Keratinocyte (primary cell): ENCODE measurements around the gene KIAA1755. TPM values are rescaled to one million over a fixed set of nuclear protein-coding genes. Genes with fewer than 3 reads are reported as not detected.

Experiments used
- DNase-seq: peaks from one replicate; pipeline ENCODE4 v3.0.0-alpha.2; 2011; ENCODE audit warnings: low read depth, missing footprints, low spot score
- FAIRE-seq: peaks from 2 replicates; lab custom pipeline; 2011; peaks lifted over from hg19 to GRCh38; lab: Jason Lieb, UNC
- H2AFZ ChIP-seq: 2 replicates; pipeline ENCODE4 v1.6.0; 2012; ENCODE audit warnings: low read length, control low read depth, inconsistent platforms; ENCODE audit not compliant: control insufficient read depth
- H3K27ac ChIP-seq: 2 replicates; pipeline ENCODE4 v1.5.1; 2011; ENCODE audit warnings: low read length; ENCODE audit not compliant: control insufficient read depth, insufficient read depth
- H3K27me3 ChIP-seq: 3 replicates; pipeline ENCODE4 v1.6.0; 2011; ENCODE audit warnings: low read length; ENCODE audit not compliant: control insufficient read depth, insufficient read depth; ENCODE audit errors: extremely low read depth
- H3K36me3 ChIP-seq, 2 experiments: 2 replicates in 1 of 2; 3 replicates in 1 of 2; pipeline ENCODE4 v1.5.1; 2011; ENCODE audit warnings: low read length in 2 of 2, mild to moderate bottlenecking in 1 of 2; ENCODE audit not compliant: control insufficient read depth in 2 of 2, insufficient read depth in 2 of 2; ENCODE audit errors: extremely low read depth in 1 of 2
- H3K4me1 ChIP-seq: 3 replicates; pipeline ENCODE4 v1.5.1; 2011; ENCODE audit warnings: low read length; ENCODE audit not compliant: control insufficient read depth, insufficient read depth; ENCODE audit errors: extremely low read depth
- H3K4me2 ChIP-seq: 3 replicates; pipeline ENCODE4 v1.6.0; 2011; ENCODE audit warnings: low read depth, low read length; ENCODE audit not compliant: control insufficient read depth, insufficient read depth; ENCODE audit errors: extremely low read depth
- H3K4me3 ChIP-seq, 3 experiments: fragments of 200-600 bp in 1 of 3; sonication (generic) in 1 of 3; 2 replicates in 2 of 3; 3 replicates in 1 of 3; pipeline ENCODE4 v1.5.1; 2011 to 2016; ENCODE audit warnings: low read length in 3 of 3, mild to moderate bottlenecking in 3 of 3, control low read depth in 2 of 3, inconsistent platforms in 1 of 3, low read depth in 1 of 3, mixed read lengths in 1 of 3, mixed run types in 1 of 3, moderate library complexity in 1 of 3; ENCODE audit not compliant: control insufficient read depth in 2 of 3, insufficient read depth in 2 of 3; ENCODE audit errors: extremely low read depth in 1 of 3
- H3K79me2 ChIP-seq: 2 replicates; pipeline ENCODE4 v1.6.0; 2012; ENCODE audit warnings: low read length; ENCODE audit not compliant: control insufficient read depth, insufficient read depth
- H3K9ac ChIP-seq: 3 replicates; pipeline ENCODE4 v1.6.0; 2011; ENCODE audit warnings: low read length; ENCODE audit not compliant: control insufficient read depth, insufficient read depth; ENCODE audit errors: extremely low read depth
- H3K9me1 ChIP-seq: 3 replicates; pipeline ENCODE4 v1.6.0; 2011; ENCODE audit warnings: low read length; ENCODE audit not compliant: control insufficient read depth, insufficient read depth; ENCODE audit errors: extremely low read depth
- H3K9me3 ChIP-seq: 2 replicates; pipeline ENCODE4 v1.5.1; 2012; ENCODE audit warnings: low read depth, low read length; ENCODE audit not compliant: control insufficient read depth
- H4K20me1 ChIP-seq: 3 replicates; pipeline ENCODE4 v1.6.0; 2011; ENCODE audit warnings: low read length; ENCODE audit not compliant: control insufficient read depth, insufficient read depth; ENCODE audit errors: extremely low read depth
- CTCF ChIP-seq, 3 experiments: IDR thresholded peaks in 1 of 3; conservative IDR thresholded peaks in 1 of 3; optimal IDR thresholded peaks in 1 of 3; 2 replicates in 2 of 3; 3 replicates in 1 of 3; pipeline versions ENCODE3 to v1.5.1; 2011; ENCODE audit warnings: low read length in 3 of 3, mild to moderate bottlenecking in 3 of 3, moderate library complexity in 2 of 3, control low read depth in 1 of 3, inconsistent platforms in 1 of 3; ENCODE audit not compliant: insufficient read depth in 2 of 3; ENCODE audit errors: extremely low read depth in 1 of 3
- EZH2 ChIP-seq: IDR thresholded peaks from one replicate; pipeline ENCODE4 v1.6.1; 2012; ENCODE audit warnings: inconsistent platforms, mild to moderate bottlenecking, low read length, moderate library complexity
- dilution Hi-C: fragments of 300-500 bp; cut with MboI; formaldehyde crosslinking; loops from one replicate; pipeline ENCODE4 v1.7.0; 2020; ENCODE audit warnings: low sequenced_read_pairs; ENCODE audit not compliant: extremely low pct_ligation_motif_present
- polyA plus RNA-seq, 5 experiments: library from polyadenylated mRNA; depleted of rRNA in 3 of 5; stranded (reverse) in 3 of 5; stranded (forward) in 1 of 5; unstranded in 1 of 5; fragments of >200 nt; gene quantifications; 1 replicate in 1 of 5; 2 replicates in 3 of 5; 3 replicates in 1 of 5; pipeline versions ENCODE4 v1.2.1 to v1.2.3, GENCODE V29; 2011 to 2012; ENCODE audit warnings: missing spikeins in 2 of 5, low read depth in 1 of 5, low replicate concordance in 1 of 5

The KIAA1755 gene
- polyA plus RNA-seq, 1 donor (not counting 4 experiments of a cell fraction or from before 2014, with no cell fraction given), result not detected

GRCh38 chr20:38241201-38241600, 19.3 kb downstream of the KIAA1755 start:
- no peak for TF ChIP-seq CTCF (optimal IDR thresholded peaks at IDR 0.05 in 1 of 3, IDR thresholded peaks at IDR 0.05 in 1 of 3, conservative IDR thresholded peaks at IDR 0.05 in 1 of 3; ENCODE audit: extremely low read depth in 1 of 3, insufficient read depth in 2 of 3, low read length in 3 of 3)
- no peak for TF ChIP-seq EZH2
- no peak overlapping the region for H3K9ac ChIP-seq
- peaks cover 20% of the 10 kb centered on the region for H3K27me3 ChIP-seq
- no peaks in the 10 kb centered on the region for H3K36me3 ChIP-seq
- H3K4me3 ChIP-seq, result no peak overlapping the region
- no peak for DNase-seq
- no peak overlapping the region for H2AFZ ChIP-seq
- no peaks in the 10 kb centered on the region for H4K20me1 ChIP-seq
- peaks cover 16% of the 10 kb centered on the region for H3K9me3 ChIP-seq
- dilution Hi-C loops, result no loop called here
- no peaks in the 10 kb centered on the region for H3K4me1 ChIP-seq
- no peak overlapping the region for H3K4me2 ChIP-seq
- no peaks in the 10 kb centered on the region for H3K79me2 ChIP-seq
- H3K27ac ChIP-seq, result no peak overlapping the region
- no peaks in the 10 kb centered on the region for H3K9me1 ChIP-seq
- FAIRE-seq, result no peak

- H3K9me3 ChIP-seq, result peaks cover 16% of the 10 kb centered on the region
- dilution Hi-C loops, result no loop called here
- no peak overlapping the region for H2AFZ ChIP-seq
- no peak overlapping the region for H3K4me3 ChIP-seq
- H3K4me2 ChIP-seq, result no peak overlapping the region
- H3K27me3 ChIP-seq, result peaks cover 35% of the 10 kb centered on the region
- FAIRE-seq (no peak), DNase-seq (no peak)
- no peaks in the 10 kb centered on the region for H3K9me1 ChIP-seq
- no peaks in the 10 kb centered on the region for H4K20me1 ChIP-seq
- no peaks in the 10 kb centered on the region for H3K4me1 ChIP-seq
- H3K79me2 ChIP-seq, result no peaks in the 10 kb centered on the region
- H3K27ac ChIP-seq, result no peak overlapping the region
- no peaks in the 10 kb centered on the region for H3K36me3 ChIP-seq
- no peak overlapping the region for H3K9ac ChIP-seq
- TF ChIP-seq CTCF (optimal IDR thresholded peaks at IDR 0.05 in 1 of 3, IDR thresholded peaks at IDR 0.05 in 1 of 3, conservative IDR thresholded peaks at IDR 0.05 in 1 of 3; ENCODE audit: extremely low read depth in 1 of 3, insufficient read depth in 2 of 3, low read length in 3 of 3) (no peak), EZH2 (no peak)
Measured at GRCh38 chr20:38239441-38239840, 21.1 kb downstream of the KIAA1755 start.
